ENCODE data around the gene GPD1.

GPD1 gene

DNA sequence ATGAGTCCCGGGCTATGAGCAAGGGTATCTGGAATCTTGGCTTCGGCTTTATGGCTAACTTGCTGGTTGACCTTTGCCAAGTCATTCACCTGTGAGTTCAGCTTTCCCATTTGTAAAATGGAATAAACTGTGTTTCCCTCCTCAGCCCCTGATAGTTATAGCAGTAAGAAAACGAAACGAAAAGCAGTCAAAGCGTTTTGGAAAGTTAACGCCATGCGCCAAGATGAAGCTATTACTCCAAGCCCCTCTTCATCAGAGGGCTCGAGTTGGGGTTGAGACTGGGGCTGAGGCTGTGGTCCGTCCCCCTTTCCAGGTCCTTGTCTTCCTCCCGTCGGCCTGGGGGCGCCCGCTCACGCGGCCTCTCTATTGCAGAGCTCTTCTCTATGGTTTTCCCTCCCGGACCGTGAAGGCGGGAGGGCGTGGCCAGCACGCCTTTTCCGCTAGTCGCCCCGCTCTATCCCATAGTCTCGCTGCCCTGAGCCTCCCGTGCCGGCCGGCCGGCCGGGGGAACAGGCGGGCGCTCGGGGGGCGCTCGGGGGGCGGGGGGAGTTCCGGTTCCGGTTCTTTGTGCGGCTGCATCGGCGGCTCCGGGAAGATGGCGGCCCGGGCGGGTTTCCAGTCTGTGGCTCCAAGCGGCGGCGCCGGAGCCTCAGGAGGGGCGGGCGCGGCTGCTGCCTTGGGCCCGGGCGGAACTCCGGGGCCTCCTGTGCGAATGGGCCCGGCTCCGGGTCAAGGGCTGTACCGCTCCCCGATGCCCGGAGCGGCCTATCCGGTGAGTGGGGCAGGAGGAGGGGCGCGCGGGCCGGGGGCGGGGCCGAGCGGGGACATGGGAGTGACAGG is 18.8 kb upstream of the GPD1 start, which contains the start of gene SMARCD1:
TSS of gene SMARCD1 (plus strand) at position 568 of the 840 bp plus-strand sequence. CDS start at position 596, 28 bp downstream.
- Histone ChIP-seq H3K9me3 (ENCODE audit: control insufficient read depth in 2 of 2, low read length in 2 of 2) (no peaks in the 10 kb centered on the region), H3K9ac (ENCODE audit: low read depth in 1 of 2, low read length in 2 of 2) (peak within 1 kb of the TSS; percentile 68 to 95), H3K36me3 (ENCODE audit: control insufficient read depth in 2 of 2, insufficient read depth in 2 of 2, low read length in 2 of 2) (peaks cover 20 to 28% of the 10 kb centered on the region in 2 donors), H3K4me1 (ENCODE audit: control insufficient read depth in 2 of 2, insufficient read depth in 2 of 2, low read length in 2 of 2) (peaks cover 20 to 25% of the 10 kb centered on the region in 2 donors), H3K27me3 (ENCODE audit: control insufficient read depth in 2 of 2, insufficient read depth in 2 of 2, low read length in 2 of 2) (no peaks in the 10 kb centered on the region), H3K4me3 (ENCODE audit: low read length in 2 of 2) (peak within 1 kb of the TSS; percentile 65 to 97), H3K27ac (ENCODE audit: low read depth in 2 of 2, low read length in 2 of 2) (peak within 1 kb of the TSS; percentile 78 to 86)

- Histone ChIP-seq H3K4me3 (ENCODE audit: low read length in 2 of 2) (peak overlapping the region; percentile 65 to 97), H3K4me1 (ENCODE audit: control insufficient read depth in 2 of 2, insufficient read depth in 2 of 2, low read length in 2 of 2) (peaks cover 20 to 25% of the 10 kb centered on the region in 2 donors), H3K36me3 (ENCODE audit: control insufficient read depth in 2 of 2, insufficient read depth in 2 of 2, low read length in 2 of 2) (peaks cover 25 to 34% of the 10 kb centered on the region in 2 donors), H3K9me3 (ENCODE audit: control insufficient read depth in 2 of 2, low read length in 2 of 2) (no peaks in the 10 kb centered on the region), H3K27me3 (ENCODE audit: control insufficient read depth in 2 of 2, insufficient read depth in 2 of 2, low read length in 2 of 2) (no peaks in the 10 kb centered on the region), H3K9ac (ENCODE audit: low read depth in 1 of 2, low read length in 2 of 2) (no peak overlapping the region), H3K27ac (ENCODE audit: low read depth in 2 of 2, low read length in 2 of 2) (peak overlapping the region; percentile 78 to 86)
Measured at GRCh38 chr12:50085615-50086072, 18.2 kb upstream of the GPD1 start.

DNA sequence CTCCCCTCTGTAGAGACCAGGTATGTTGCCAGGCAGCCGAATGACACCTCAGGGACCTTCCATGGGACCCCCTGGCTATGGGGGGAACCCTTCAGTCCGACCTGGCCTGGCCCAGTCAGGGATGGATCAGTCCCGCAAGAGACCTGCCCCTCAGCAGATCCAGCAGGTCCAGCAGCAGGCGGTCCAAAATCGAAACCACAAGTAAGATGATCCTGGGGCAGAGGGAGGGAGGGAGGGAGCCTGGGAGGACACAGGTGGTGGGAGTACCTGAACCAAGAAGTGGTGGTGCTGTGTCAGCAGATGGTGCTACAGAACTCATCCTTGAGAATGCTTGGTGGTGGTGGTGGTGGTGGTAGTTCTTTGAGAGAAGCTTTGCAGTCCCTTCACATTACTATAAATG is 17.7 kb upstream of the GPD1 start:
- H3K9me3 ChIP-seq (ENCODE audit: control insufficient read depth in 2 of 2, low read length in 2 of 2), result no peaks in the 10 kb centered on the region
- peak overlapping the region in 1 of 2 donors; percentile 86 for H3K27ac ChIP-seq (ENCODE audit: low read depth in 2 of 2, low read length in 2 of 2)
- H3K4me3 ChIP-seq (ENCODE audit: low read length in 2 of 2), result peak overlapping the region; percentile 65 to 97
- H3K27me3 ChIP-seq (ENCODE audit: control insufficient read depth in 2 of 2, insufficient read depth in 2 of 2, low read length in 2 of 2), result no peaks in the 10 kb centered on the region
- peaks cover 20 to 25% of the 10 kb centered on the region in 2 donors for H3K4me1 ChIP-seq (ENCODE audit: control insufficient read depth in 2 of 2, insufficient read depth in 2 of 2, low read length in 2 of 2)
- H3K9ac ChIP-seq (ENCODE audit: low read depth in 1 of 2, low read length in 2 of 2), result no peak overlapping the region
- H3K36me3 ChIP-seq (ENCODE audit: control insufficient read depth in 2 of 2, insufficient read depth in 2 of 2, low read length in 2 of 2), result peaks cover 25 to 38% of the 10 kb centered on the region in 2 donors

DNA sequence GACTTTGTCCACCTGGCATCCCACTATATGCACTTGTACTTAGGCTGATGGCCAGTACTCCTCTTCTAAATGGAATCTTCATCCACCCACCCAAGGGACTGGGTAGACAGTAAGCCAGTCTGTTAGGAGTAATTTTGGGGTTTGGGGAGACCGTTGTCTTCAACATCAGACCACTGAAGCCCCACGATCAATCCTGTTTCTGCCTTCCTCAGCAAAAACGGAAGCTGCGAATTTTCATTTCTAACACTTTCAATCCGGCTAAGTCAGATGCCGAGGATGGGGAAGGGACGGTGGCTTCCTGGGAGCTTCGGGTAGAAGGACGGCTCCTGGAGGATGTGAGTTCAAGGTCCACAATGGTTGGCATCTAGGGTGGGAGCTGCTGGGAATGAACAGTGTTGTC is 16.7 kb upstream of the GPD1 start:
- H3K9ac ChIP-seq (ENCODE audit: low read depth in 1 of 2, low read length in 2 of 2), result no peak overlapping the region
- H3K27me3 ChIP-seq (ENCODE audit: control insufficient read depth in 2 of 2, insufficient read depth in 2 of 2, low read length in 2 of 2), result no peaks in the 10 kb centered on the region
- H3K36me3 ChIP-seq (ENCODE audit: control insufficient read depth in 2 of 2, insufficient read depth in 2 of 2, low read length in 2 of 2), result peaks cover 25 to 43% of the 10 kb centered on the region in 2 donors
- H3K4me1 ChIP-seq (ENCODE audit: control insufficient read depth in 2 of 2, insufficient read depth in 2 of 2, low read length in 2 of 2), result peaks cover 16 to 20% of the 10 kb centered on the region in 2 donors
- H3K27ac ChIP-seq (ENCODE audit: low read depth in 2 of 2, low read length in 2 of 2), result no peak overlapping the region
- no peaks in the 10 kb centered on the region for H3K9me3 ChIP-seq (ENCODE audit: control insufficient read depth in 2 of 2, low read length in 2 of 2)
- no peak overlapping the region for H3K4me3 ChIP-seq (ENCODE audit: low read length in 2 of 2)

GRCh38 chr12:50087995-50088394 is 15.8 kb upstream of the GPD1 start:
- no peak overlapping the region for H3K4me3 ChIP-seq (ENCODE audit: low read length in 2 of 2)
- no peaks in the 10 kb centered on the region for H3K27me3 ChIP-seq (ENCODE audit: control insufficient read depth in 2 of 2, insufficient read depth in 2 of 2, low read length in 2 of 2)
- no peaks in the 10 kb centered on the region for H3K9me3 ChIP-seq (ENCODE audit: control insufficient read depth in 2 of 2, low read length in 2 of 2)
- H3K27ac ChIP-seq (ENCODE audit: low read depth in 2 of 2, low read length in 2 of 2), result no peak overlapping the region
- peaks cover 8 to 13% of the 10 kb centered on the region in 2 donors for H3K4me1 ChIP-seq (ENCODE audit: control insufficient read depth in 2 of 2, insufficient read depth in 2 of 2, low read length in 2 of 2)
- peaks cover 30 to 48% of the 10 kb centered on the region in 2 donors for H3K36me3 ChIP-seq (ENCODE audit: control insufficient read depth in 2 of 2, insufficient read depth in 2 of 2, low read length in 2 of 2)
- no peak overlapping the region for H3K9ac ChIP-seq (ENCODE audit: low read depth in 1 of 2, low read length in 2 of 2)

DNA sequence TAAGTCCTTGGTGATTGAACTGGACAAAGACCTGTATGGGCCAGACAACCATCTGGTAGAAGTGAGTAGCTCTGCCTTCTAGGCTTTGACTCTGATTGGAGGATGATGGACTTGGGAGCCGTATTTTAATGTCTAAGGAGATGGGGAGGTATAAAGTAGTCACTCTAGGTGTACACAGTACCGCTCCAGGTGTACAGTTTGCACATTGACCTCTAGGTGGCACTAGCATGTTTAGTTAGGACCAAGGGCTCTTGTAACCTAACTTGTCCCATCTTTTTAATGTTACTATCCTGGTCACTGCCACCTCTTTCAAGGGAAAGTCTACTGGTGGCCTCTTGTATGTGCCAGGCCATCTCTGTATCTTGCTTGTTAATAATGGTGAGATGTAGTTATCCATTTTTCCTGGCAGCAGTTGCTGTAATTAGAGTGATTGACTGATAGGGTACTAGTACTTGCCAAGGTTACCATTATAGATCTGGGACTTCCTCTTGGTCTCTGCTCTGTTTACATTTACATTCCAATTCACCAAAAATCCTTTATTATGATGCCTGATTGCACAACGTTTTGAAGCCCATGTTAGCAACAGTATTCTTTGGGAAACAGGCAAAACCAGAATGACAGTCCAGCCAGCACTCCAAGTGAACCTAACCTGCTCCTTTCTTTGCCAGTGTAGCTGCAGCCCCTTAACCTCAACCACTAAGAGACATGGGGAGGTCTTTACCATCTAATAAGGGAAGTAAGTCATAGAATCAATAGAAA is 15.1 kb upstream of the GPD1 start:
- Histone ChIP-seq H3K4me3 (ENCODE audit: low read length in 2 of 2) (no peak overlapping the region), H3K9ac (ENCODE audit: low read depth in 1 of 2, low read length in 2 of 2) (peak overlapping the region in 1 of 2 donors; percentile 14), H3K27me3 (ENCODE audit: control insufficient read depth in 2 of 2, insufficient read depth in 2 of 2, low read length in 2 of 2) (no peaks in the 10 kb centered on the region), H3K27ac (ENCODE audit: low read depth in 2 of 2, low read length in 2 of 2) (no peak overlapping the region), H3K4me1 (ENCODE audit: control insufficient read depth in 2 of 2, insufficient read depth in 2 of 2, low read length in 2 of 2) (peaks cover 6 to 8% of the 10 kb centered on the region in 2 donors), H3K9me3 (ENCODE audit: control insufficient read depth in 2 of 2, low read length in 2 of 2) (no peaks in the 10 kb centered on the region), H3K36me3 (ENCODE audit: control insufficient read depth in 2 of 2, insufficient read depth in 2 of 2, low read length in 2 of 2) (peaks cover 34 to 54% of the 10 kb centered on the region in 2 donors)

DNA sequence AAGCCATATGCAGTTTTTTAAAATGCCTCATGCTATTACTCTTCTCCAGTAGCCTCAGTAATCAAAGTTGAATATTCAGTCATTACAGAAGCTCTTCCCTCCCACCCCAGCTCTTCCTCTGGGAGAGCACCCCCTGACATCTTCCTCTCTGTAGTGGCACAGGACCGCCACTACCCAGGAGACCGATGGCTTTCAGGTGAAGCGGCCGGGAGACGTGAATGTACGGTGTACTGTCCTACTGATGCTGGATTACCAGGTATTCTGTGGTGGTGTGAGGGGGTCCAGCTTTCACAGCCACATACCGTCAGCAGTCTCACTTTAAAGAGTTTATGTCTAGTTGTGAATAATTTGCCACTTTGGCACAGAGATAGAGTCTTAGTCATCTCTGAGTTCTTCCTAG is 14.1 kb upstream of the GPD1 start:
- no peak overlapping the region for H3K27ac ChIP-seq (ENCODE audit: low read depth in 2 of 2, low read length in 2 of 2)
- no peaks in the 10 kb centered on the region for H3K27me3 ChIP-seq (ENCODE audit: control insufficient read depth in 2 of 2, insufficient read depth in 2 of 2, low read length in 2 of 2)
- peaks cover 42 to 63% of the 10 kb centered on the region in 2 donors for H3K36me3 ChIP-seq (ENCODE audit: control insufficient read depth in 2 of 2, insufficient read depth in 2 of 2, low read length in 2 of 2)
- no peak overlapping the region for H3K4me3 ChIP-seq (ENCODE audit: low read length in 2 of 2)
- H3K4me1 ChIP-seq (ENCODE audit: control insufficient read depth in 2 of 2, insufficient read depth in 2 of 2, low read length in 2 of 2), result peaks cover under 1 to 5% of the 10 kb centered on the region in 2 donors
- no peaks in the 10 kb centered on the region for H3K9me3 ChIP-seq (ENCODE audit: control insufficient read depth in 2 of 2, low read length in 2 of 2)
- H3K9ac ChIP-seq (ENCODE audit: low read depth in 1 of 2, low read length in 2 of 2), result no peak overlapping the region

- H3K36me3 ChIP-seq (ENCODE audit: control insufficient read depth in 2 of 2, insufficient read depth in 2 of 2, low read length in 2 of 2), result peaks cover 47 to 67% of the 10 kb centered on the region in 2 donors
- H3K9ac ChIP-seq (ENCODE audit: low read depth in 1 of 2, low read length in 2 of 2), result no peak overlapping the region
Measured at GRCh38 chr12:50090391-50090790, 13.4 kb upstream of the GPD1 start.

GRCh38 chr12:50097952-50098351 is 5.9 kb upstream of the GPD1 start:
- peaks cover 65 to 66% of the 10 kb centered on the region in 2 donors for H3K36me3 ChIP-seq (ENCODE audit: control insufficient read depth in 2 of 2, insufficient read depth in 2 of 2, low read length in 2 of 2)
- no peak overlapping the region for H3K9ac ChIP-seq (ENCODE audit: low read depth in 1 of 2, low read length in 2 of 2)
- H3K4me1 ChIP-seq (ENCODE audit: control insufficient read depth in 2 of 2, insufficient read depth in 2 of 2, low read length in 2 of 2), result no peaks in the 10 kb centered on the region
- H3K27me3 ChIP-seq (ENCODE audit: control insufficient read depth in 2 of 2, insufficient read depth in 2 of 2, low read length in 2 of 2), result no peaks in the 10 kb centered on the region
- no peak overlapping the region for H3K27ac ChIP-seq (ENCODE audit: low read depth in 2 of 2, low read length in 2 of 2)
- no peaks in the 10 kb centered on the region for H3K9me3 ChIP-seq (ENCODE audit: control insufficient read depth in 2 of 2, low read length in 2 of 2)
- H3K4me3 ChIP-seq (ENCODE audit: low read length in 2 of 2), result no peak overlapping the region

More at GRCh38 chr12:50090391-50090790, 13.4 kb upstream of the GPD1 start:
- Histone ChIP-seq H3K27me3 (ENCODE audit: control insufficient read depth in 2 of 2, insufficient read depth in 2 of 2, low read length in 2 of 2) (no peaks in the 10 kb centered on the region), H3K4me1 (ENCODE audit: control insufficient read depth in 2 of 2, insufficient read depth in 2 of 2, low read length in 2 of 2) (peaks cover 0 to 5% of the 10 kb centered on the region in 2 donors), H3K4me3 (ENCODE audit: low read length in 2 of 2) (no peak overlapping the region), H3K27ac (ENCODE audit: low read depth in 2 of 2, low read length in 2 of 2) (no peak overlapping the region), H3K9me3 (ENCODE audit: control insufficient read depth in 2 of 2, low read length in 2 of 2) (no peaks in the 10 kb centered on the region)
